GM19438 (cell line): ENCODE data around the gene DYDC2.
A peak's percentile ranks its signal among the peaks of the same experiment; 100 is the strongest.
"Not testable (repeated sequence)": the region's sequence is repeated elsewhere in the genome, so short reads cannot be mapped to it uniquely, and the experiment has no call there.

Experiments used
- ATAC-seq: cut with Tn5 transposase; IDR thresholded peaks from one replicate; pipeline ENCODE4 v1.9.1; 2021; ENCODE audit warnings: low read depth; ENCODE audit not compliant: unreplicated experiment

DYDC2 gene

GRCh38 chr10:80356563-80356988 is at the start of gene DYDC2, which contains the start of gene DYDC1:
Gene DYDC2, plus strand, starts transcription at chr10:80356781. Its CDS starts 5,663 bp downstream, at chr10:80362444.
Gene DYDC1, minus strand, starts transcription at chr10:80356755. Its CDS starts 4,154 bp downstream, at chr10:80352601.
- peak; percentile 90 for ATAC-seq

GRCh38 chr10:80313523-80313922 is 43.1 kb upstream of the DYDC2 start:
- no peak for ATAC-seq

GRCh38 chr10:80315391-80315790 is 41.2 kb upstream of the DYDC2 start:
- ATAC-seq, result no peak

- ATAC-seq, result no peak
Observed at GRCh38 chr10:80318742-80319141, 37.8 kb upstream of the DYDC2 start.

- ATAC-seq, result no peak
Observed at GRCh38 chr10:80319318-80319717, 37.3 kb upstream of the DYDC2 start.

GRCh38 chr10:80319725-80320290 is 36.8 kb upstream of the DYDC2 start:
- no peak for ATAC-seq

- ATAC-seq, result no peak
Observed at GRCh38 chr10:80320377-80320776, 36.2 kb upstream of the DYDC2 start.

- no peak for ATAC-seq
Observed at GRCh38 chr10:80321183-80321582, 35.4 kb upstream of the DYDC2 start.

- ATAC-seq, result no peak
Observed at GRCh38 chr10:80322158-80322557, 34.4 kb upstream of the DYDC2 start.

- no peak for ATAC-seq
Observed at GRCh38 chr10:80322711-80323110, 33.9 kb upstream of the DYDC2 start.

- no peak for ATAC-seq
Observed at GRCh38 chr10:80323311-80323710, 33.3 kb upstream of the DYDC2 start.

GRCh38 chr10:80324086-80324485 is 32.5 kb upstream of the DYDC2 start:
- ATAC-seq, result no peak

GRCh38 chr10:80324891-80325364 is 31.7 kb upstream of the DYDC2 start:
- ATAC-seq, result no peak

GRCh38 chr10:80333983-80334382 is 22.6 kb upstream of the DYDC2 start:
- ATAC-seq, result no peak

- no peak for ATAC-seq
Observed at GRCh38 chr10:80344276-80344675, 12.3 kb upstream of the DYDC2 start.

- no peak for ATAC-seq
Observed at GRCh38 chr10:80344912-80345311, 11.7 kb upstream of the DYDC2 start.

- no peak for ATAC-seq
Observed at GRCh38 chr10:80350251-80350650, 6.3 kb upstream of the DYDC2 start.

GRCh38 chr10:80351220-80351619 is 5.4 kb upstream of the DYDC2 start:
- no peak for ATAC-seq

GRCh38 chr10:80356989-80357850 is 639 bp downstream of the DYDC2 start:
- no peak for ATAC-seq

GRCh38 chr10:80357851-80358125 is 1.2 kb downstream of the DYDC2 start:
- ATAC-seq, result no peak

GRCh38 chr10:80358925-80359324 is 2.3 kb downstream of the DYDC2 start:
- not testable (repeated sequence) for ATAC-seq

GRCh38 chr10:80359644-80360043 is 3.1 kb downstream of the DYDC2 start:
- no peak for ATAC-seq
